Neutrophil (primary cell): ENCODE results near the gene ZEB1.
"Not testable (repeated sequence)": the region's sequence is repeated elsewhere in the genome, so short reads cannot be mapped to it uniquely, and the experiment has no call there.

Experiments used
- H3K27ac ChIP-seq: fragments of 200-600 bp; sonication (generic); 2 replicates; pipeline ENCODE4 v1.5.1; 2016; ENCODE audit warnings: mild to moderate bottlenecking, moderate library complexity
- H3K27me3 ChIP-seq: fragments of 200-600 bp; sonication (generic); 2 replicates; pipeline ENCODE4 v1.6.0; 2016; ENCODE audit warnings: mild to moderate bottlenecking
- H3K36me3 ChIP-seq: fragments of 200-600 bp; sonication (generic); 2 replicates; pipeline ENCODE4 v1.5.1; 2017
- H3K4me1 ChIP-seq, 2 experiments: fragments of 200-600 bp in 1 of 2; sonication (generic) in 1 of 2; 1 replicate in 1 of 2; 2 replicates in 1 of 2; pipeline versions ENCODE4 v1.5.1 to v1.6.1; 2013 to 2016; ENCODE audit warnings: low read depth in 1 of 2, low read length in 1 of 2, mild to moderate bottlenecking in 1 of 2, moderate library complexity in 1 of 2; ENCODE audit not compliant: control insufficient read depth in 1 of 2, insufficient read depth in 1 of 2
- H3K4me3 ChIP-seq, 2 experiments: fragments of 200-600 bp in 1 of 2; sonication (generic) in 1 of 2; 1 replicate in 1 of 2; 2 replicates in 1 of 2; pipeline ENCODE4 v1.5.1; 2013 to 2016; ENCODE audit warnings: low read depth in 1 of 2, low read length in 1 of 2, mild to moderate bottlenecking in 1 of 2, moderate library complexity in 1 of 2
- H3K9me3 ChIP-seq: fragments of 200-600 bp; sonication (generic); 2 replicates; pipeline ENCODE4 v1.5.1; 2016
- CTCF ChIP-seq: fragments of 200-600 bp; sonication (generic); IDR thresholded peaks from 2 replicates; pipeline ENCODE4 v1.5.1; 2016; ENCODE audit warnings: antibody characterized with exemption

The ZEB1 gene

GRCh38 chr10:31358688-31359330, 39.8 kb downstream of the ZEB1 start:
- Histone ChIP-seq H3K9me3 (no peaks in the 10 kb centered on the region), H3K27me3 (no peaks in the 10 kb centered on the region), H3K4me3 (no peak overlapping the region), H3K36me3 (peaks cover 11% of the 10 kb centered on the region), H3K27ac (no peak overlapping the region), H3K4me1 (no peaks in the 10 kb centered on the region)
- TF ChIP-seq CTCF: no peak

- Histone ChIP-seq H3K9me3 (no peaks in the 10 kb centered on the region), H3K36me3 (peaks cover 11% of the 10 kb centered on the region), H3K27me3 (no peaks in the 10 kb centered on the region), H3K27ac (no peak overlapping the region), H3K4me3 (no peak overlapping the region), H3K4me1 (no peaks in the 10 kb centered on the region)
- TF ChIP-seq CTCF: no peak
Observed at GRCh38 chr10:31359979-31360378, 41.0 kb downstream of the ZEB1 start.

GRCh38 chr10:31361475-31361874, 42.5 kb downstream of the ZEB1 start:
- not testable (repeated sequence) for H3K9me3 ChIP-seq, H3K27ac ChIP-seq, H3K4me3 ChIP-seq, H3K27me3 ChIP-seq, H3K4me1 ChIP-seq
- H3K36me3 ChIP-seq: peaks cover 11% of the 10 kb centered on the region

- H3K27me3 ChIP-seq: no peaks in the 10 kb centered on the region
- peaks cover 11% of the 10 kb centered on the region for H3K36me3 ChIP-seq
- H3K9me3 ChIP-seq: no peaks in the 10 kb centered on the region
- no peak overlapping the region for H3K27ac ChIP-seq
- TF ChIP-seq CTCF: no peak
- no peaks in the 10 kb centered on the region for H3K4me1 ChIP-seq
- H3K4me3 ChIP-seq: no peak overlapping the region
Observed at GRCh38 chr10:31362023-31362641, 43.1 kb downstream of the ZEB1 start.

- not testable (repeated sequence) for H3K9me3 ChIP-seq, H3K27ac ChIP-seq, H3K4me1 ChIP-seq, H3K27me3 ChIP-seq, H3K4me3 ChIP-seq
- peaks cover 11% of the 10 kb centered on the region for H3K36me3 ChIP-seq
Observed at GRCh38 chr10:31363696-31364095, 44.7 kb downstream of the ZEB1 start.

- not testable (repeated sequence) for H3K27ac ChIP-seq, H3K27me3 ChIP-seq, H3K4me1 ChIP-seq, H3K9me3 ChIP-seq, H3K4me3 ChIP-seq
- peaks cover 11% of the 10 kb centered on the region for H3K36me3 ChIP-seq
Observed at GRCh38 chr10:31364238-31364637, 45.2 kb downstream of the ZEB1 start.

- H3K27ac ChIP-seq: no peak overlapping the region
- H3K36me3 ChIP-seq: peaks cover 7% of the 10 kb centered on the region
- H3K4me3 ChIP-seq: no peak overlapping the region
- no peaks in the 10 kb centered on the region for H3K9me3 ChIP-seq
- no peak for TF ChIP-seq CTCF
- H3K4me1 ChIP-seq: no peaks in the 10 kb centered on the region
- no peaks in the 10 kb centered on the region for H3K27me3 ChIP-seq
Observed at GRCh38 chr10:31366703-31367102, 47.7 kb downstream of the ZEB1 start.
